WTC11 (cell line): ENCODE results near the gene PI4KB.

Source experiments
- CTCF ChIP-seq: fragments of 200-600 bp; IDR thresholded peaks from 2 replicates; pipeline ENCODE4 v1.8.0; 2022; ENCODE audit warnings: antibody characterized with exemption
- HMGXB4 ChIP-seq: sonication (generic); formaldehyde crosslinking; IDR thresholded peaks from 2 replicates; pipeline ENCODE4 v1.8.1; 2023; ENCODE audit warnings: mild to moderate bottlenecking, moderate library complexity, missing genetic modification reagents
- RELA ChIP-seq: sonication (generic); formaldehyde crosslinking; IDR thresholded peaks from 2 replicates; pipeline ENCODE4 v1.8.1; 2022; ENCODE audit warnings: missing genetic modification reagents, mild to moderate bottlenecking, borderline replicate concordance
- SP1 ChIP-seq: sonication (generic); formaldehyde crosslinking; conservative IDR thresholded peaks from 2 replicates; pipeline ENCODE4 v1.8.1; 2022; ENCODE audit warnings: missing genetic modification reagents
- TP53 ChIP-seq: sonication (generic); formaldehyde crosslinking; IDR thresholded peaks from 2 replicates; pipeline ENCODE4 v1.8.1; 2023; ENCODE audit warnings: mild to moderate bottlenecking, missing genetic modification reagents
- ZNF317 ChIP-seq: sonication (generic); formaldehyde crosslinking; IDR thresholded peaks from 2 replicates; pipeline ENCODE4 v1.8.1; 2023; ENCODE audit warnings: low read depth, mild to moderate bottlenecking, moderate library complexity, missing genetic modification reagents, borderline replicate concordance
- TF ChIP-seq, protein P1 (sequence below): sonication (generic); formaldehyde crosslinking; IDR thresholded peaks from 2 replicates; pipeline ENCODE4 v1.8.0; 2022; ENCODE audit warnings: mild to moderate bottlenecking, missing genetic modification reagents
- TF ChIP-seq, protein P2 (sequence below): sonication (generic); formaldehyde crosslinking; IDR thresholded peaks from 2 replicates; pipeline ENCODE4 v1.8.1; 2023; ENCODE audit warnings: mild to moderate bottlenecking, missing genetic modification reagents
- TF ChIP-seq, protein P3 (sequence below): fragments of 250-450 bp; sonication (Bioruptor Pico); conservative IDR thresholded peaks from 2 replicates; pipeline ENCODE4 v1.9.0; 2021; ENCODE audit warnings: mild to moderate bottlenecking
- TF ChIP-seq, protein P4 (sequence below): sonication (generic); formaldehyde crosslinking; IDR thresholded peaks from 2 replicates; pipeline ENCODE4 v1.8.1; 2022; ENCODE audit warnings: low read depth, missing genetic modification reagents, borderline replicate concordance

DNA sequence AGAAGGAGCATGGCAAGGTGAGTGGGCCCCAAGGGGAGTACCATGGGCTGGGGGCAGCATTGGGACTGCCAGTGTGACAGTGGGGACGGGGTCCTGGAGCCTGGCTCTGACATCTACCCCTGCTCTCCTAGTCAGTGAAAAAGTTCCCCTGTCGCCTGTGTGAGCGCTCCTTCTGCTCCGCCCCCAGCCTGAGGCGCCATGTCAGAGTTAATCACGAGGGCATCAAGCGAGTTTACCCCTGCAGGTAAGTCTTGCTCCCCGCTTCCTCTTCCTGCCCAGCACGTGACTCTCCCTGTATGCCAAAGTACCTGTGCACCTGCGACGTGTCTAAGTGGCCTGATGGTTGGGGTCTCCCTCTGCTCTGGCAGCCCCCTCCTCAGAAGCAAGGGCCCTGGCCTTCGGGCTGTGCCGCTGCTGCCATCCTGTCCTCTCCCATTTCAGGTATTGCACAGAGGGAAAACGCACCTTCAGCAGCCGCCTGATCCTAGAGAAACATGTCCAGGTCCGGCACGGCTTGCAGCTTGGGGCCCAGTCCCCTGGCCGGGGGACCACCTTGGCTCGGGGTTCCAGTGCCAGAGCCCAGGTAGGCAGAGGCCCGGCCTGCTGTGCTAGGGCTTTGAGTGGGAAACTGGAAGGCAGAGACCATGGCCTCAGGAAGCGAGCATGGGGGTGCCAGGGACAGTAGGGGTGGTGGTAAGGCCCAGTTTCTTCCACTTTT, 37.1 kb downstream of the PI4KB start:
- TF ChIP-seq CTCF, result no peak
- TF ChIP-seq RELA, result no peak
- TF ChIP-seq, protein P1, sequence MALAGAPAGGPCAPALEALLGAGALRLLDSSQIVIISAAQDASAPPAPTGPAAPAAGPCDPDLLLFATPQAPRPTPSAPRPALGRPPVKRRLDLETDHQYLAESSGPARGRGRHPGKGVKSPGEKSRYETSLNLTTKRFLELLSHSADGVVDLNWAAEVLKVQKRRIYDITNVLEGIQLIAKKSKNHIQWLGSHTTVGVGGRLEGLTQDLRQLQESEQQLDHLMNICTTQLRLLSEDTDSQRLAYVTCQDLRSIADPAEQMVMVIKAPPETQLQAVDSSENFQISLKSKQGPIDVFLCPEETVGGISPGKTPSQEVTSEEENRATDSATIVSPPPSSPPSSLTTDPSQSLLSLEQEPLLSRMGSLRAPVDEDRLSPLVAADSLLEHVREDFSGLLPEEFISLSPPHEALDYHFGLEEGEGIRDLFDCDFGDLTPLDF (CRISPR knock-in tag), result no peak
- TF ChIP-seq HMGXB4 (CRISPR knock-in tag), result no peak
- no peak for TF ChIP-seq SP1 (CRISPR knock-in tag)
- TF ChIP-seq, protein P2, sequence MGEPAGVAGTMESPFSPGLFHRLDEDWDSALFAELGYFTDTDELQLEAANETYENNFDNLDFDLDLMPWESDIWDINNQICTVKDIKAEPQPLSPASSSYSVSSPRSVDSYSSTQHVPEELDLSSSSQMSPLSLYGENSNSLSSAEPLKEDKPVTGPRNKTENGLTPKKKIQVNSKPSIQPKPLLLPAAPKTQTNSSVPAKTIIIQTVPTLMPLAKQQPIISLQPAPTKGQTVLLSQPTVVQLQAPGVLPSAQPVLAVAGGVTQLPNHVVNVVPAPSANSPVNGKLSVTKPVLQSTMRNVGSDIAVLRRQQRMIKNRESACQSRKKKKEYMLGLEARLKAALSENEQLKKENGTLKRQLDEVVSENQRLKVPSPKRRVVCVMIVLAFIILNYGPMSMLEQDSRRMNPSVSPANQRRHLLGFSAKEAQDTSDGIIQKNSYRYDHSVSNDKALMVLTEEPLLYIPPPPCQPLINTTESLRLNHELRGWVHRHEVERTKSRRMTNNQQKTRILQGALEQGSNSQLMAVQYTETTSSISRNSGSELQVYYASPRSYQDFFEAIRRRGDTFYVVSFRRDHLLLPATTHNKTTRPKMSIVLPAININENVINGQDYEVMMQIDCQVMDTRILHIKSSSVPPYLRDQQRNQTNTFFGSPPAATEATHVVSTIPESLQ (CRISPR knock-in tag), result no peak
- TF ChIP-seq, protein P3, sequence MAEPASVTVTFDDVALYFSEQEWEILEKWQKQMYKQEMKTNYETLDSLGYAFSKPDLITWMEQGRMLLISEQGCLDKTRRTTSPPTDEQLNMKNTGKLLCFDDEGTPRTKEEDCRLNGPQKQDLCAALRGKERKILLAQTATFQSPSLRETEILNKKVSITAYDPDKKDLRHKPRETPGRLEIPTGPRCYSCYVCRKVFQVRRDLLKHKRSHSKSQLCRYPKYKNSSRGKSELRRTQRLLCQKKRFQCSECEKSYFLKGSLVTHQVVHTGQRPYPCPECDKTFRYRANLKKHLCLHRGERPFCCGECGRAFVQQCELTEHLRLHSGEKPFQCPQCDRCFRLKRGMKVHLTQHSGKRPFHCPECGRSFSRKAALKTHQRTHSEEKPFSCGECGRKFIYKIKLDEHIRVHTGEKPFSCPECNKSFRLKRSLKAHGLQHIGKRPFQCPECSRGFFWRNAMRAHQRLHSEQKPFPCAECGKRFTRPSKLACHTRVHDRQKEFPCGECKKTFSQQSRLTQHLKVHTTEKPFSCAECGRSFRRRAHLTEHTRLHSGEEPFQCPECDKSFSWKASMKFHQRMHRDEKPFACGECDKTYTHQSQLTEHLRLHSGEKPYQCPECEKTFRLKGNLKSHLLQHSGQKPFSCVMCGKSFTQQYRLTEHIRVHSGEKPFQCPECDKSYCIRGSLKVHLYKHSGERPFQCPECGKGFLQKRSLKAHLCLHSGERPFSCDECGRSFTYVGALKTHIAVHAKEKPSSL, result no peak
- TF ChIP-seq, protein P4, sequence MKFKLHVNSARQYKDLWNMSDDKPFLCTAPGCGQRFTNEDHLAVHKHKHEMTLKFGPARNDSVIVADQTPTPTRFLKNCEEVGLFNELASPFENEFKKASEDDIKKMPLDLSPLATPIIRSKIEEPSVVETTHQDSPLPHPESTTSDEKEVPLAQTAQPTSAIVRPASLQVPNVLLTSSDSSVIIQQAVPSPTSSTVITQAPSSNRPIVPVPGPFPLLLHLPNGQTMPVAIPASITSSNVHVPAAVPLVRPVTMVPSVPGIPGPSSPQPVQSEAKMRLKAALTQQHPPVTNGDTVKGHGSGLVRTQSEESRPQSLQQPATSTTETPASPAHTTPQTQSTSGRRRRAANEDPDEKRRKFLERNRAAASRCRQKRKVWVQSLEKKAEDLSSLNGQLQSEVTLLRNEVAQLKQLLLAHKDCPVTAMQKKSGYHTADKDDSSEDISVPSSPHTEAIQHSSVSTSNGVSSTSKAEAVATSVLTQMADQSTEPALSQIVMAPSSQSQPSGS, result no peak
- no peak for TF ChIP-seq ZNF317
- TF ChIP-seq TP53 (CRISPR knock-in tag), result no peak
